GM04503 (cell line): ENCODE results near the gene STEAP4.
"Not testable (repeated sequence)": the region's sequence is repeated elsewhere in the genome, so short reads cannot be mapped to it uniquely, and the experiment has no call there.

Experiments used
- DNase-seq: peaks from one replicate; pipeline ENCODE4 v3.0.0-alpha.2; 2012; ENCODE audit warnings: low read depth

STEAP4 gene

DNA sequence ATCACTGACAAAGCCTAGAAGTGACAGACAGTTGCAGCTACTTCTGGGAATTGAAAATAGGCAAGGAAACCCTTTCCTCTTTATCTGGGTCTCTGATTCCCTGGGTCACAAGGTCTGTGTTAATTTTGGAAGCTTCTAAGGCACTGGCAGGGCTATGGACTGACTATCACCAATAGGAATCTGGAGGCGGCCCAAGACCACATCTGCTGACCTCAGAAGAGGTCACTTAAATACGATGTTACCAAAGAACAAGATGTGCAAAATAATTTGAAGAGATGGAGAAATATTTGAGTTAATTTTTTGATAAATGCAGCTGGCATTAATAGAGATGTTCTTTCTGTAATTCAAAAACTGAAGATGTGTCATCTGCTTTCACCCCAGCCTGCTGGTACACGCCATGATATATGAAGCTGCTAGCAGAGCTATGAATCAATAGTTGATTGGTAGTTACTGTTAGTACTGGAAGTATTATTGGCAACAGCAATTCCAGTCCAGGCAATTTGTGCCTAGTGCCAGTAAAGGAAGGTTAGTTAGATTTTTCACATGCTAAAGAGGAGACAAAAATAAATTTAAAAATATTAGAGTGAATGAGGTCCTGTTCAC, 5.5 kb upstream of the STEAP4 start:
- DNase-seq: no peak

DNA sequence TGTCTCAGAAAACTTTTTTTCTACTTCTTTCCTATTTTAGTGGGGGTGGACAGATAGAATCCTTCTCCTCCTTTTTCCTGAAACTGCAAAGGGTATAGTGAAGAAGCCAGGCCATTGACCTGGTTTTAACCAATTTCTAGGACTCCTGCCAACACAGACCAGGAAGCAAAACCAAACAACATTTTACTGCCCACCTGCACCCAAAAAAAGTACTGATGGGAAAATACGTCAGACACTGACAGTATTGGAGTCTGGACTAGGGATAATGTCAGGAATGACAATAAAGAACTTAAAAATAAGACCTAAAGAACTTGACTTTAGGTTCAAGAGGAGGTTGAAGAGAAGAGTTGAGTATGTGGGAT, 5.0 kb upstream of the STEAP4 start:
- no peak for DNase-seq

DNA sequence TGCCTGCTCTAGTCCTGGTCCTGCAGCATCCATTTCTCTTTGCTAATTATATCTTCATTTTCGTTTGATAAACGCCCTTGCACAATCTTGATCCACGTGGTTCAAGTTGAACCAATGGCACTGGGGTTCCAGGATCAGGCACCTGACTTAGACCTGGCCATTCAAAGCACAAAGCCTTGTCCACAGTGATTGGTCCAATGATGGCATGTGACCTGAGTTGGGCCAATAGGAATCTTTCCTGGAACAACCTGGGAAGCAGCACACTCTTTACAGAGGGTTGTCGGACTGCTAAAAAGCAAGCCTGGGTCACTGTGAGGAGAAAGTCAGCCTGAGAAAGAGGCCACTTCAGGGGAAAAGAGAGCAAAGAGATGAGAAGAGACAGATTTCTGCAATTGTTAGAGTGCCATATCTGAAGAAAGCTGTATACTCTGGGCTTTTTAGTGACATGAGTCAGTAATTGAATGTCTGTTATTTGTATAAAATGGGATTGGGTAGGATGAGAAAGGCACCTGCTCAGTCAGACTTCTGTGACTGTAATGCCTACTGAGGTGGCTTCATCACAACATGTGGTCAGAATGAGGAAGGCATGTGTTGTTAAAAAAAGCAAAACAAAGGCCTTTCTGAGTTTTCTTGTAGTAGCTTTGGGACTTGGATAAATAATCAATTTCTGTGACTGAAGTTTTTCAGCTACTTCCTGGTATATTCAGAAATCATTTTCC, 4.4 kb upstream of the STEAP4 start:
- no peak for DNase-seq

DNA sequence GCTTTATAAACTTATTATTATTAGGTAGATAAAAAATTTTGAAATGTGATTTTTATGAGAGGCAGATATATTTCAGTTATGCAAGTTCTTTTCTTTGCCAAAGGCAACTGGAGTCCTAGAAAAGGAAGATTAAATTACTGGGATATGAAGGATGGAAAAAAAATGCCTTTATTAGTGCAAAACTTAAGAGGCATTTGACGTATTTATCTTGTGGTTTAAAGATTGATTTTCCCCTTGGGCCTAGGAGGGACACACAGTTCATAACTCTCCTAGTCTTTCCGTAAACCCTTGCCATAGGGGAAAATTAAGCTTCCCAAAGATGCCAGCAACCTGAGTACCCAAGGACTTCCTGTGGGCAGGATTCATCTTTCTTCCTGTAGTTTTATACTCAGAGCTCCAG, 3.1 kb upstream of the STEAP4 start:
- DNase-seq: no peak

DNA sequence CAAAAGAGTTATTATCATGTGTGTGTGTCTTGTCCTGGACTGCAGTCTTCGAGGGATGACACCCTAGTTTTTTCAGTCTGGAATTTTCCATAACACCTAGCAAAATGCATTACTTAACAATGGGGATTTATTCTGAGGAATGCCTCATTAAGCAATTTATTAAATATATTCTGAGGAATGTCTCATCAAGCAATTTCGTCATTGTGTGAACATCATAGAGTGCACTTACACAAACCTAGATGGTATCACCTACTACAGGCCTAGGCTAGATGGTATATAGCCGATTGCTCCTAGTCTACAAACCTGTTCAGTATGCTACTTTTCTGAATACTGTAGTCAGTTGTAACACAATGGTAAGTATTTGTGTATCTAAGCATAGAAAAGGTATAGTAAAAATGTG, 1.1 kb upstream of the STEAP4 start:
- DNase-seq: no peak

DNA sequence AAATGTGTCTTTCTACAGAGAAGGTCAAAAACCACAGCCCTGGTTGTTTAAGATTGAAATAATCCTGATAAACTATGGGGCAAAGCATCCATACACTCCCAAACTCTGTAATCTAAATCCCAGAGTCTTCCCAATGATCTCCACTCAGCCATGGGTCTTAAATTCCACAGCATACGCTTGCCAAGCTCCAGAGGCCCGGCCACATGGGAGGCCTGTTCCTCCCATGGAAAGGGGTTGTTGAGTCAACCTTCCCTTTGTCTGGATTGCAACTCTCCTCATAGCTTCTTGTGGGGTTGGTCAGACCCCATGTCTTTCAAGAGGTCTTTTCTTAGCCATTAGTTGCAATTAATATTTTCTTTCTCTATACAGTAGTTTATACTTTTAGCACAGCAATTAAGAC, 718 bp upstream of the STEAP4 start:
- no peak for DNase-seq

DNA sequence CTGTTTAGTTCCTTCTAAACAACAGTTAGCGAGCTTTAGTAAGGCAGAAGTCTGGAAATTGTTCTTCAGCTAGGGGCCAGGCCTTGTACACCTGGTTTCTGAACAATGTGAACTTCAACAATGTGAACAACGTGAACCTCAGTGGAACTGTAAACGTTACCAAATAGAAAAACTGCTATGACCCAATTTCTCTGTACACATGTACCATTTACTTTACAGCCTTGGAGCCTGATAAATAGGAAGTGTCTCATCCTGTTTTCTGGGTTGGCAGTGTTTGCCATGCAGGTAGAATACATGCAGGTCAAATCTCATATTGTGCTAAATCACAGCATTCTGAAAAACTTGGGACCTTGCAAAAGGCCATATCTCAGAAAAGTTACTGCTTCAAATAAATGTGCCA, 1.6 kb downstream of the STEAP4 start:
- no peak for DNase-seq

DNA sequence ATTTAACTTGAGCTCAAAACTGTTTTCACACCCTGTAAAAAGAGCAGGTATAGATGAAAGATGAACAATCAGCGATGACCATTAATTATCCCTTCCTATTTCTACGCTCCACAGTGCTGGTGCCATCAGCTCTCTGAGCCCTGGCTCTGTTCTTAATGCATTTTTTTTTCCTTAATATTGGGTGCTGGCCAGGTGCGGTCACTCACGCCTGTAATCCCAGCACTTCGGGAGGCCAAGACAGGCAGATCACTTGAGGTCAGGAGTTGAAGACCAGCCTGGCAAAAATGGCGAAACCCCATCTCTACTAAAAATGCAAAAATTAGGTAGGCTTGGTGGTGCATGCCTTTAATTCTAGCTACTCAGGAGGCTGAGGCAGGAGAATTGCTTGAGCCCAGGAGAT, 4.2 kb downstream of the STEAP4 start:
- DNase-seq: no peak

DNA sequence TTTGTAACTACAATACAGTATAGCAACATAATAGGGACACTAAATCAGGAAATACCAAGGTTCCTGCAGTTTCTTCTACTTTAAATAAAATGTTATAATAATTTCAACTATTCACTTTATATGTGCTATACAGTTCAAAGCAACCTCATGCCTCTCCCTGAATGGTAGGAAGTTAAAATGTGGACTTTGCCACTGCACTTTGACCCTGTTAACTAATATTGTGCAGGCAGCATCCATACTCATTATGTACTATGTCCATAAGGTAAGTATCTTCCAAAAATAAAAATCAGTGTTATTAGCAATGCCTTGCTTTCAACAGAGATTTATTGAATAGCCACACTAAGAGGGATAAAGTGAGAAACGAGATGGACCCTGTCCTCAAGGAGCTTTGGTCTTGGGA, 4.8 kb downstream of the STEAP4 start:
- DNase-seq: no peak

DNA sequence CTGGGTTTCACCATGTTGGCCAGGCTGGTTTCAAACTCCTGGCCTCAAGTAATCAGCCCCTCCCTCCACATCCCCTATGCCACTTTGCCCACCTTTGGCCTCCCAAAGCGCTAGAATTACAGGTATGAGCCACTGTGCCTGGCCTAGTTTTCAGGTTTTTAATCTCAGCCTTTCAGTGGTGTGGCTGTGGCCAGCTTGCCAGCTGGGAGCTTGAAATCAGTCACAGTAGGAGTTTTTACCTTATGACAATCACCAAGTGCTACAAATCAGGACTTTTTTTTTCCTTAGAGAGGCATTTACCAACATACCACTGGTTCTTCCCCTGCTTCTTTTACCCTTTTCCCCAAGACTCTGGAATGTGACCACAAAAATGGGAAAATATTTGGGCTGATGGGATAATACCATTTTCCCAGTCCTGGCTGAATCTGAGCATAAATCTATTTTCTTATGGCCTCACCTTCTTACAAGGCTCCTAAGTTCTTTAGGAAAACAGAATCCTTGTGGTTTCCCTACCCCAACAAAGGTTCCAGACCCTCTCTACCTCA, 6.2 kb downstream of the STEAP4 start:
- no peak for DNase-seq

DNA sequence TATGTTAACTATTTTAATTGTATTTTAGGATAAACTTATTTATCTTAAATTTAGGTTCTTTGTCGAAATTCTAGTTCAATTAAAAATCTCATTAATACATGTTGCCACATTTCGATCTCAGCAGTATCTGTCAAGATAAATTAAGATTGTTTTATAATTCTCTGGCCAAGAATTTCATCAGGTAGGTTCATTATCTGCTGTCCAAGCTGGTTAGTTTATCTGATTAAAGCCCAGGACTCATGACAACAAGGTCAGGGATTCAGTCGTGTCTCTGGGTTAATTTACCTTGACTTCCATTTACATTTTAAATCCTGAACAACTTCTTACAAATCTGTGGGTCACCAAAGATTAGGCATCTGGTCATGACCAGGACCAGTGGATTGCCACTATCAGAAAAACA, 7.6 kb downstream of the STEAP4 start:
- DNase-seq: no peak

DNA sequence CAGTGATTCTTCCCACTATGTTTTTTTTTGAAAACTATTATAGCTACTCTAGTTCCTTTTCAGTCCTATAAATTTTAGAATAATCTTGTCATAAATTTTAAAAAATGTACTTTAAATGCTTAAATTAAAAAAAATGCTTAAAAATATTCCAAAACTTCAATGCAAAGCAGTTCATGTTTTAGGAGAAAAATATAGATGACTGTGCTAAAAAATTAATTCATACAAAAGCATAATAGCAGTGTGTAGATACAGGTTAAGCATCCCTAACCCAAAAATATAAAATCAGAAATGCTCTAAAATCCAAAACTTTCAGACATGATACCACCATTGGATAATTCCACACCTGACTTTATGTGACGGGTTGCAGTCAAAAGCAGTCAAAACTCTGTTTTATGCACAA, 12.8 kb downstream of the STEAP4 start:
- DNase-seq: no peak

DNA sequence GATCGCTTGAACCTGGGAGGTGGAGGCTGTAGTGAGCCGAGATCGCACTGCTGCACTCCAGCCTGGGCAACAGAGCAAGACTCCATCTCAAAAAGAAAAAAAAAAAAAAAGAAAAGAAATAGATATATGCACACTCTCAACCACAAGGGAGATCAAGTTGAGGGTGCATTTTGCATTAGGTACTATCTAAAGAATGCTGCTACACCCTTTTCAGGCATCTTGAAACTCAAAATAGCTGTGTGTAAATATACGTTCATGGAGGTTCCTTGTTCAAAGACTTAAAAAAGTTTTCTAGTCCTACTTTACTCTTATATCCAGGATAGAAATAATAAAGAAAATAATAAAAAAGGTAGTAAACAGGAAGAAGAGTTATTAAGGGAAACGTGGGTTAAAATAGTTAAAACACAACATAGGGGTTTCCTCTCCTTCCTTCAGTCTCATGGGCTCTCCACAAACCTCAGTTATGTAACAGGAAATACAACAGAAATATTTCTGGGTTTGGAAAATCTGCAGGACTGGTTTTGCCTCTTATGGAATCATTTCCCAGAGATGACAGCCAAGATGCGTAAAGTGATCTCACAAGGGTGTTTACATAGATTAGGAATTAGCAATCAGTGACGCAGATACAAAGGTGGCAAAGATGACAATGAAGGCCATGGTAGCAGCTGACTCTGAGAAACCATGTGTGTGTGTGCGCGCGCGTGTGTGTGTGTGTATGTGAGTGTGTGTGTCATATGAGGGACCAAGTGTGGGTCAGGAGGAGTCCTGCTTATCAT, 15.1 kb downstream of the STEAP4 start:
- DNase-seq: no peak

DNA sequence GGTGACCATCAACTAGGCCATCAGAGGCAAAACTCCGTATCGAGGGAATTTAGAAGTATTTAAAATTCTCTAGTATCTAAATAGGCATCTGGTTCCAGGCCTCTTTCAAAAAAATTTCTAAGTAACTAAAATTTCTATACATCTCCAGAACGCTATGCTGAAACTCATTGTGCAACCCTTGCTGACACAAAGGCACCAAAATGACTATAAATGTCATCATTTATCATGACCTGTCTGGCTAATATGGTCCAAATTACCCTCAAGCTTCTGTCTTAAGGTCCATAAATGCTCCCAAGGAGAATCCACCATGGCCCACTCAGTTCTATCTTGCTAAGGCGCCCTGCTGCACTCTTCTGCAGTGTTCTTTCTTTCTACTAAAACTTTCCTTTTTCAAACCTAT, 16.2 kb downstream of the STEAP4 start:
- DNase-seq: no peak

DNA sequence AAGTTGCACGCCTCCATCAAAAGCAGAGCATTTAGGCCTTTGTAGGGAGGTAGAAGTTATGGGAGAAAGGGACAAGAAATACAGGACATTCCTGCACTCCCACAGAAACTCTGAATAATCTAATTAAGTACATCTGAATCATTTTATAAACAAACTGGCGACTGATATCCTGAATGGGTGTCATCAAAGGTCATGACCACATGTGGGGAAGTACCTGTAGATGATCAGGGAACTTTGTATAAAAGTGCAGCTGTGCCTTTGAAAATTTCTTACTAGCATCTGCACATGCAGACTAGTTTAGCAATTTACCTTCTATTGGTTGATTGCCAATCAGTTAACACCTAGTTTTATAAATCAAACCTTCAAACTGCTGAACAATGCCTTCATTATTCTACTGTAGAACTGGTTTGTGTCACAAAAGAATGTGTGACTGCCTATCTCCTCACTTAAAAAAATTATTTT, 17.1 kb downstream of the STEAP4 start:
- DNase-seq: no peak

DNA sequence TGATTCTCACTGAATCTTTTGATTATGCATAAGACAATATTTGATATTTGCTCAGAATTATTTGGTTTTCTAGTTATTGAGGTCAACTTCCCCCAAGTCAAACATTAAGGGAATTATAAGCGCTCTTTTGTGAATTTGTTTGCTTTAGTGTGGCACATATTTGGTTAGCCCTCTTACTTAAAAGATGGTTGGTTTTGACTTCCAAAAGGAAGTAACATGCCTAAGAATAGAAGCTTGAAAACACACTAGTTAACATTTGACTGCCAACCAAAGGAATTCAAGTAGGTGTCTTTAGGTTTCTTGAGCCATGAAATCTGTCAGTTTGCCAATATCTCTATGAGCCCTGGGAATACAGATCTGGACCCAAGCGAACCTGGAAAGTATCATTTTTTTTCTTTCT, 24.9 kb downstream of the STEAP4 start:
- no peak for DNase-seq

DNA sequence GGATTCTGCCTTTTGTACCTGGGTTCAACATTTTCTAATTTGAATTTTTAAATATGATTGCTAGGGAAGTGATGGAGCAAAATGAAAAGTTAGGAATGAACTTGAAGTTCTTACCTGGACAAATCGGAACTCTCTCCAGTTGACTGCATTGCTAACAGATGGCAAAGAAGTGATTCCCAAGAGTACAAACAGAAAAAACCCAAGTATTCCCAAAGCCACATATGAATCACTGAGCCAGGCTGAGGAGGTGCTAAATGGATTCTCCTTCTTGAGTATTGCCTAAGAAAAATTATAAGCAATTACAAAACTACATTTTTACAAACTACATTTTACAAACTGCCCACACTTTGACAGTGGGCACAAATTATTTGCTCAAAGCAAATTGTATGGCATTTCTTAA, 25.9 kb downstream of the STEAP4 start:
- no peak for DNase-seq

DNA sequence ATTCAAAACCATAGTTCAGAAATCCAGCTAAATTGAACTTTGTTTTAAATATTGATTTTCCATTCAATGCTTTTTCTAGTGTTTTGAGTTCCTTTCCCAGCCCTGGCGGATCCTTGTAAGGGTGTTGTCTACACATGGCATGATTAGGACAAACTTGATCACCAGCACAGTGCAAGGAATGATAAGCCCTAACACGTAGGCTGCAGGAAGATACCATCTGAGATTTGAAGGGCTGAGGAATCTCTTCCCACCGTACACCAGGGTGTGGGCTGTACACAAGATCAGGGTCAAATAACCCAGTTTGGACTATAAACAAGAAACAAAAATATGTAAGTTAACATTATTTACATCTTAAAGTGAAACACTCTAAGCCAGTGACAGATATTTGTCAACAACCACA, 27.4 kb downstream of the STEAP4 start:
- DNase-seq: no peak

DNA sequence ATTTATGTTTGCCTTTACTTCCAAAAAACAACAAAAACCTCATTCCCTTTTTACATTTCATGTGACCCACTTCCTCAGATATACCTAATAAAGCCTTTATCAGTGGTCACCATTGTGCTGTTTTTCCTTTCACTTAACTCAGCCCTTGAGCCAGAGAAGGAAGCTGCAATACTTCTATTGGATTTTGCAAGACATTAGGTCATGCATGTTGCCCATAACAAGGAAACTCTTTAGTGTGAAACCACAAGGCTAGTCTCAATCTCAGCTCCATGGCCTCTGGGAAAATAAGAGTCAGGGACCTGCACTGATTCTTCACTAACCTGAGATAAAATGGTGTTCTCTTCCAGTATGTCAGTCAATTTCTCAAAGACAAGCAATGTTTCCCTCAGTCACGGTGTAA, 27.8 kb downstream of the STEAP4 start:
- no peak for DNase-seq

DNA sequence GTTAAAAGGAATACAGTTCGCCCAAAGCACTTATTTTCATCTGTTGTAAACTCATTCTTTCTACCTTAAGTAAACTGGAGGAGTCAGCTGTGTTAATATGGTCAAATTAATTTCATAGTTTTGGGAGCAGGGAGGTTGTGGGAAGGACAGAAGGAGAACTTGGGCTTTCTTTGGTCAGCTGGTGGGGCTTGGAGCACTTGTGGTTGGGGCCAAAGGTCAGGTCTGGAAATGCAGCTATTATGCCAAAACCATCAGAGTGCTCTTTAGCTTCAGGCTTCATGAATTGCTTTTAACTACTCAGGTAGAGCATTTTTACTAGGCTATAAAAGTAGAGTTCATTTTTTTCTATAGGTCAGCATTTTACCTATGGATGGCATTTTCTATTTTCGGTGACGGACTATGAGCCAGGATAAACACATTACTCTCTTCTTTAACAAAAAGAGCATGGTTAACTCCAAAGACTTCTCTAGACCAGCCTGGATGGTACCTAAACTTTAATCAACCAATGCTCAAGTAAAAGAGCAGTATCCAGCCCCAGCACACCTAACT, 30.0 kb downstream of the STEAP4 start:
- DNase-seq: no peak

DNA sequence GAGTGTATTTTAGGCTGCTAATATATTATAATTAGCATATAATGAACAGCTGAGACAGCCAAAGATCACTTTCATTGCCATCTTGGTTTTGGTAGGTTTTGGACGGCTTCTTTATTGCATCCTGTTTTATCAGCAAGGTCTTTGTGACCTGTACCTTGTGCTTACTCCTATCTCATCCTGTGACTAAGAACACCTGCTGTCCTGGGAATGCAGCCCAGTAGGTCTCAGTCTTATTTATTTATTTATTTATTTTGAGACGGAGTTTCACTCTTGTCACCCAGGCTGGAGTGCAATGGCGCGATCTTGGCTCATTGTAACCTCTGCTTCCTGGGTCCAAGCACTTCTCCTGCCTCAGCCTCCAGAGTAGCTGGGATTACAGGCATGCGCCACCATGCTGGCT, 31.8 kb downstream of the STEAP4 start:
- DNase-seq: not testable (repeated sequence)

DNA sequence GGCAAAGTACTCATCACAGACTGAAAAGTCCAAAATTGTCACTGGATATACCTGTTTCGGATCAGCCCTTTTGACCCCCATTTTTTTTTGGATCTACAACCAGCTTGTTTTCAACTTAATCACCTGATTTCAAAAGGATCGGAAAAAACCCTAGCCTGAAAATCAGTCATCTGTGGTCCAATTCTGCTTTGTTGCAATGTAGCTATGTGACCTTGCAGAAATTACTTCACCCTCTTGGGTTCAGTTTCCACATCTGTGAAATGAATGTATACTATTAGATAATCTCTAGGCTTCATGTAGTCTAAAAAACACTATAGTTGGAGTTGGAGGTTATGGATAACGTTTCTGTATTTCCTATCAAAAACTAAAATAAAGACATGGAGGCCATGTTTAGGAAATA, 37.1 kb downstream of the STEAP4 start:
- no peak for DNase-seq

DNA sequence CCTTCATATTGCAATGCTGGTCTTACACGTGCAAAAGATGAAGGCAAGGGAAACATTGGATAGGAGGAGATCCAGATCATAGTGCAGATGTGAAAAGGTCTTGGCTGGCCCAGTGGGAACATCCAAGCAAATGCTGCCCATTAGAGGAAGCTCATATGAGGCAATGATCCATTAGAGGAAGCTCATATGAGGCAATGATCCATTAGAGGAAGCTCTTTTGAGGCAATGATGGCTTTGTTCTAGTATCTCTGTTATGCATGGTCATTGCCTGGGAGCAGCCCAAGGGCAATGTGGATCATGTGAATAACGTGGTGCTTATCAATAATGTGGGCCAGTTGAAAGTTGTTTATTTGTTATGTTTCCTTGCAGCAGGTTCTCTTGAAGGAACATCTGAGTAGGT, 37.8 kb downstream of the STEAP4 start:
- no peak for DNase-seq
